ENCODE measurements around the gene CCDC15. TPM values are rescaled to one million over a fixed set of nuclear protein-coding genes. Genes with fewer than 3 reads are reported as not detected.

The CCDC15 gene
- total RNA-seq, 2 experiments from 2014 or later, result 4.2 to 4.8 TPM

DNA sequence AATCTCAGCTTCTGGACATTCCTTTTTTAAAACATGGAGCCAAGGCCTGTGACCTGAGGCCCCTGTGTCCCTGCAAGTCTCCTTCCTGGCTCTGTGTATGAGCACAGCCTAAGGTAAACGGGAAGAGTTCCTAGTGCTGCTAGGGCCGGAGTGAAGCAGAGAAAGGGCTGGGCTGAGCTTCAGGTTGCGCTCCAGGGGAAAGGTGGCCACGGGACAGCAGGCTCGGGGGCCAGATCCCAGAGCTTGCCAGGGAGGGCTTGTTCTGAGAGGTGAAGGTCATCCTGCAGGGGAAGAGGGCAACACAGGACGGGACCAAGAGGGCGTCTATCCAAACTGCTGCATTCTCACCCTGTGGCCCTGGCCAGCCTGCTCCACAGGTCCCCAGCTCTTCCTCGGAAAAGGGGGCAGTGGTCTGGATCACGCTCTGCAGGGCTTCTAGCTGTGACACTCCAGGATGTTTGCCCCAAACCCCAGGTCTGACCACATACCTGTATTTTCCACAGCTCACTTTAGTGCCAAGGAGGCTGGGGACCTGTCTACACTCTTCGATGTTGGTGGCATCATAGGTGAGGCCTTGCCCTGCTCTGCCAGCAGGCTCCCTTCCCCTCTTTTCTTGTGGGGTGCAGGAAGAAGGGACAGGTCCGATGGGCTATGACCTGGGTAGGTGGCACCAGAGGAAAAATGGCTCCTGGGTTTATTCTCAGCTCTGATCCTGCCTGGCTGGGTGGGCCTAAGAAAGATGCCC lies 129.5 kb downstream of the CCDC15 start:
- Mint-ChIP-seq H3K4me1 (ENCODE audit: low read depth) (no peaks in the 10 kb centered on the region), H3K9me3 (no peaks in the 10 kb centered on the region), H3K36me3 (ENCODE audit: low read depth) (no peaks in the 10 kb centered on the region), H3K27me3 (no peaks in the 10 kb centered on the region), H3K27ac (no peak overlapping the region), H3K4me3 (no peak overlapping the region)
- CTCF ChIA-PET, result interaction anchor here (1.3 kb wide), 1 partner anchor 119 kb away, joined by 3 read pairs; no protein-coding TSS in a partner anchor
- TF ChIP-seq, protein P1, sequence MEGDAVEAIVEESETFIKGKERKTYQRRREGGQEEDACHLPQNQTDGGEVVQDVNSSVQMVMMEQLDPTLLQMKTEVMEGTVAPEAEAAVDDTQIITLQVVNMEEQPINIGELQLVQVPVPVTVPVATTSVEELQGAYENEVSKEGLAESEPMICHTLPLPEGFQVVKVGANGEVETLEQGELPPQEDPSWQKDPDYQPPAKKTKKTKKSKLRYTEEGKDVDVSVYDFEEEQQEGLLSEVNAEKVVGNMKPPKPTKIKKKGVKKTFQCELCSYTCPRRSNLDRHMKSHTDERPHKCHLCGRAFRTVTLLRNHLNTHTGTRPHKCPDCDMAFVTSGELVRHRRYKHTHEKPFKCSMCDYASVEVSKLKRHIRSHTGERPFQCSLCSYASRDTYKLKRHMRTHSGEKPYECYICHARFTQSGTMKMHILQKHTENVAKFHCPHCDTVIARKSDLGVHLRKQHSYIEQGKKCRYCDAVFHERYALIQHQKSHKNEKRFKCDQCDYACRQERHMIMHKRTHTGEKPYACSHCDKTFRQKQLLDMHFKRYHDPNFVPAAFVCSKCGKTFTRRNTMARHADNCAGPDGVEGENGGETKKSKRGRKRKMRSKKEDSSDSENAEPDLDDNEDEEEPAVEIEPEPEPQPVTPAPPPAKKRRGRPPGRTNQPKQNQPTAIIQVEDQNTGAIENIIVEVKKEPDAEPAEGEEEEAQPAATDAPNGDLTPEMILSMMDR (IDR thresholded peaks at IDR 0.05), result no peak
- no peak for DNase-seq
- POLR2A ChIA-PET, result no interaction called here
- intact Hi-C loops (cut with micrococcal nuclease), result no loop called here
- ATAC-seq, result no peak

GRCh38 chr11:125084057-125084416 lies 130.0 kb downstream of the CCDC15 start:
- Mint-ChIP-seq H3K4me1 (ENCODE audit: low read depth) (no peaks in the 10 kb centered on the region), H3K27me3 (no peaks in the 10 kb centered on the region), H3K36me3 (ENCODE audit: low read depth) (no peaks in the 10 kb centered on the region), H3K27ac (no peak overlapping the region), H3K9me3 (no peaks in the 10 kb centered on the region), H3K4me3 (no peak overlapping the region)
- TF ChIP-seq, protein P1 (IDR thresholded peaks at IDR 0.05), result no peak
- CTCF ChIA-PET, result interaction anchor here (1.3 kb wide), 1 partner anchor 120 kb away, joined by 3 read pairs; no protein-coding TSS in a partner anchor
- intact Hi-C loops (cut with micrococcal nuclease), result no loop called here
- ATAC-seq (no peak), DNase-seq (no peak)
- POLR2A ChIA-PET, result no interaction called here

GRCh38 chr11:125084761-125085231 lies 130.8 kb downstream of the CCDC15 start:
- Mint-ChIP-seq H3K36me3 (ENCODE audit: low read depth) (no peaks in the 10 kb centered on the region), H3K4me1 (ENCODE audit: low read depth) (no peaks in the 10 kb centered on the region), H3K27me3 (no peaks in the 10 kb centered on the region), H3K27ac (no peak overlapping the region), H3K4me3 (no peak overlapping the region), H3K9me3 (no peaks in the 10 kb centered on the region)
- TF ChIP-seq, protein P1 (IDR thresholded peaks at IDR 0.05), result no peak
- no peak for ATAC-seq
- ChIA-PET POLR2A (no interaction called here), CTCF (no interaction called here)
- no peak for DNase-seq
- intact Hi-C loops (cut with micrococcal nuclease), result no loop called here

- no peaks in the 10 kb centered on the region for H3K9me3 Mint-ChIP-seq
- H3K36me3 Mint-ChIP-seq (ENCODE audit: low read depth), result no peaks in the 10 kb centered on the region
- H3K27me3 Mint-ChIP-seq, result no peaks in the 10 kb centered on the region
- TF ChIP-seq, protein P1 (IDR thresholded peaks at IDR 0.05), result no peak
- intact Hi-C loops (cut with micrococcal nuclease), result no loop called here
- ChIA-PET POLR2A (no interaction called here), CTCF (no interaction called here)
- no peaks in the 10 kb centered on the region for H3K4me1 Mint-ChIP-seq (ENCODE audit: low read depth)
- ATAC-seq (peak; percentile 4), DNase-seq (no peak)
- H3K4me3 Mint-ChIP-seq, result no peak overlapping the region
- H3K27ac Mint-ChIP-seq, result no peak overlapping the region
These were observed 131.5 kb downstream of the CCDC15 start for GRCh38 chr11:125085301-125086081.
